ENCODE results near the gene GALNT14. TPM values are rescaled to one million over a fixed set of nuclear protein-coding genes. Genes with fewer than 3 reads are reported as not detected.

GALNT14 gene
- total and polyA plus RNA-seq, 4 donors: 0.85 to 2.8 (median 2.4) TPM

- Histone ChIP-seq H3K9ac (ENCODE audit: insufficient read depth in 1 of 2, low read length in 2 of 2) (no peak overlapping the region), H3K4me3 (no peak overlapping the region), H3K9me3 (ENCODE audit: control insufficient read depth in 4 of 4, insufficient read depth in 3 of 4, low read length in 3 of 4) (peaks cover 0 to 2% (median 0%) of the 10 kb centered on the region in 4 donors), H3K27ac (ENCODE audit: low read depth in 1 of 2, low read length in 1 of 2) (no peak overlapping the region), H3K27me3 (ENCODE audit: control insufficient read depth in 3 of 3, insufficient read depth in 3 of 3, low read length in 2 of 3) (peaks cover 0 to 35% (median 28%) of the 10 kb centered on the region in 3 donors), H3K36me3 (ENCODE audit: control insufficient read depth in 4 of 4, insufficient read depth in 4 of 4, low read length in 4 of 4) (no peaks in the 10 kb centered on the region), H3K4me1 (ENCODE audit: control insufficient read depth in 5 of 5, insufficient read depth in 5 of 5, low read length in 5 of 5) (peaks cover 0 to 11% (median 0%) of the 10 kb centered on the region in 5 donors)
- WGBS, 2 donors: 89 to 91% methylated on average over 5 of the region's 5 CpGs
- no peak for ATAC-seq (ENCODE audit: insufficient read depth, low FRiP score)
- no peak for DNase-seq
- no peak for TF ChIP-seq CTCF (IDR thresholded peaks at IDR 0.05; ENCODE audit: control extremely low read depth, extremely low read depth)
These were observed 3.8 kb downstream of the GALNT14 start for GRCh38 chr2:31134480-31134879.

GRCh38 chr2:31132786-31133185 is 5.5 kb downstream of the GALNT14 start:
- DNase-seq (no peak), ATAC-seq (ENCODE audit: insufficient read depth, low FRiP score) (no peak)
- Histone ChIP-seq H3K4me1 (ENCODE audit: control insufficient read depth in 5 of 5, insufficient read depth in 5 of 5, low read length in 5 of 5) (peaks cover 0 to 7% (median 0%) of the 10 kb centered on the region in 5 donors), H3K9ac (ENCODE audit: insufficient read depth in 1 of 2, low read length in 2 of 2) (no peak overlapping the region), H3K4me3 (no peak overlapping the region), H3K27ac (ENCODE audit: low read depth in 1 of 2, low read length in 1 of 2) (no peak overlapping the region), H3K9me3 (ENCODE audit: control insufficient read depth in 4 of 4, insufficient read depth in 3 of 4, low read length in 3 of 4) (no peaks in the 10 kb centered on the region), H3K27me3 (ENCODE audit: control insufficient read depth in 3 of 3, insufficient read depth in 3 of 3, low read length in 2 of 3) (peaks cover 0 to 28% (median 23%) of the 10 kb centered on the region in 3 donors), H3K36me3 (ENCODE audit: control insufficient read depth in 4 of 4, insufficient read depth in 4 of 4, low read length in 4 of 4) (no peaks in the 10 kb centered on the region)
- WGBS, 2 donors: 93 to 95% methylated on average over 5 of the region's 5 CpGs
- TF ChIP-seq CTCF (IDR thresholded peaks at IDR 0.05; ENCODE audit: control extremely low read depth, extremely low read depth): no peak

- no peak overlapping the region for H3K27ac ChIP-seq (ENCODE audit: low read depth in 1 of 2, low read length in 1 of 2)
- H3K27me3 ChIP-seq (ENCODE audit: control insufficient read depth in 3 of 3, insufficient read depth in 3 of 3, low read length in 2 of 3): peaks cover 0 to 24% (median 19%) of the 10 kb centered on the region in 3 donors
- TF ChIP-seq CTCF (IDR thresholded peaks at IDR 0.05; ENCODE audit: control extremely low read depth, extremely low read depth): no peak
- no peak overlapping the region for H3K9ac ChIP-seq (ENCODE audit: insufficient read depth in 1 of 2, low read length in 2 of 2)
- no peak overlapping the region for H3K4me3 ChIP-seq
- H3K9me3 ChIP-seq (ENCODE audit: control insufficient read depth in 4 of 4, insufficient read depth in 3 of 4, low read length in 3 of 4): no peaks in the 10 kb centered on the region
- peaks cover 0 to 3% (median 0%) of the 10 kb centered on the region in 5 donors for H3K4me1 ChIP-seq (ENCODE audit: control insufficient read depth in 5 of 5, insufficient read depth in 5 of 5, low read length in 5 of 5)
- no peaks in the 10 kb centered on the region for H3K36me3 ChIP-seq (ENCODE audit: control insufficient read depth in 4 of 4, insufficient read depth in 4 of 4, low read length in 4 of 4)
- DNase-seq (no peak), ATAC-seq (ENCODE audit: insufficient read depth, low FRiP score) (no peak)
- WGBS, 2 donors: 70 to 83% methylated on average over 4 of the region's 4 CpGs
These were observed 6.4 kb downstream of the GALNT14 start for GRCh38 chr2:31131871-31132270.
